ENCODE data around the gene RNF4.

Gene RNF4

GRCh38 chr4:2437475-2438215 lies 31.3 kb upstream of the RNF4 start:
- no peak for DNase-seq (ENCODE audit: extremely low read depth in 1 of 2, low read depth in 1 of 2)

- no peak for DNase-seq (ENCODE audit: extremely low read depth in 1 of 2, low read depth in 1 of 2)
These were observed 29.8 kb upstream of the RNF4 start for GRCh38 chr4:2438822-2439718.

GRCh38 chr4:2441393-2442174 lies 27.3 kb upstream of the RNF4 start:
- peak; percentile 61 to 84 for DNase-seq (ENCODE audit: extremely low read depth in 1 of 2, low read depth in 1 of 2)

GRCh38 chr4:2442175-2442993 lies 26.5 kb upstream of the RNF4 start:
- DNase-seq (ENCODE audit: extremely low read depth in 1 of 2, low read depth in 1 of 2) = no peak

- DNase-seq (ENCODE audit: extremely low read depth in 1 of 2, low read depth in 1 of 2) = no peak
These were observed 25.7 kb upstream of the RNF4 start for GRCh38 chr4:2443061-2443730.

- DNase-seq (ENCODE audit: extremely low read depth in 1 of 2, low read depth in 1 of 2) = no peak
These were observed 24.8 kb upstream of the RNF4 start for GRCh38 chr4:2443956-2444740.

- no peak for DNase-seq (ENCODE audit: extremely low read depth in 1 of 2, low read depth in 1 of 2)
These were observed 23.8 kb upstream of the RNF4 start for GRCh38 chr4:2445130-2445529.

GRCh38 chr4:2445571-2445970 lies 23.3 kb upstream of the RNF4 start:
- DNase-seq (ENCODE audit: extremely low read depth in 1 of 2, low read depth in 1 of 2) = no peak

- no peak for DNase-seq (ENCODE audit: extremely low read depth in 1 of 2, low read depth in 1 of 2)
These were observed 22.0 kb upstream of the RNF4 start for GRCh38 chr4:2446656-2447564.

- no peak for DNase-seq (ENCODE audit: extremely low read depth in 1 of 2, low read depth in 1 of 2)
These were observed 20.3 kb upstream of the RNF4 start for GRCh38 chr4:2448589-2448988.

GRCh38 chr4:2449051-2449450 lies 19.9 kb upstream of the RNF4 start:
- DNase-seq (ENCODE audit: extremely low read depth in 1 of 2, low read depth in 1 of 2) = no peak

GRCh38 chr4:2449511-2450392 lies 19.2 kb upstream of the RNF4 start:
- DNase-seq (ENCODE audit: extremely low read depth in 1 of 2, low read depth in 1 of 2) = no peak

GRCh38 chr4:2450394-2451035 lies 18.4 kb upstream of the RNF4 start:
- no peak for DNase-seq (ENCODE audit: extremely low read depth in 1 of 2, low read depth in 1 of 2)

GRCh38 chr4:2451036-2451520 lies 17.8 kb upstream of the RNF4 start:
- DNase-seq (ENCODE audit: extremely low read depth in 1 of 2, low read depth in 1 of 2) = no peak

- no peak for DNase-seq (ENCODE audit: extremely low read depth in 1 of 2, low read depth in 1 of 2)
These were observed 16.8 kb upstream of the RNF4 start for GRCh38 chr4:2451821-2452785.
